DND-41 (cell line): Measurements from ENCODE around the gene TRIM10.

ENCODE experiments used
- EZH2 ChIP-seq: IDR thresholded peaks from 3 replicates; pipeline ENCODE4 v1.6.1; 2012; ENCODE audit warnings: borderline replicate concordance, low read depth, mild to moderate bottlenecking, moderate library complexity, low read length, inconsistent platforms; ENCODE audit not compliant: severe bottlenecking
- TF ChIP-seq, protein P1 (sequence below): IDR thresholded peaks from 2 replicates; pipeline ENCODE4 v1.5.1; 2012; ENCODE audit warnings: borderline replicate concordance, low read length, moderate library complexity, mild to moderate bottlenecking; ENCODE audit not compliant: poor library complexity, severe bottlenecking; ENCODE audit errors: extremely low read depth

DNA sequence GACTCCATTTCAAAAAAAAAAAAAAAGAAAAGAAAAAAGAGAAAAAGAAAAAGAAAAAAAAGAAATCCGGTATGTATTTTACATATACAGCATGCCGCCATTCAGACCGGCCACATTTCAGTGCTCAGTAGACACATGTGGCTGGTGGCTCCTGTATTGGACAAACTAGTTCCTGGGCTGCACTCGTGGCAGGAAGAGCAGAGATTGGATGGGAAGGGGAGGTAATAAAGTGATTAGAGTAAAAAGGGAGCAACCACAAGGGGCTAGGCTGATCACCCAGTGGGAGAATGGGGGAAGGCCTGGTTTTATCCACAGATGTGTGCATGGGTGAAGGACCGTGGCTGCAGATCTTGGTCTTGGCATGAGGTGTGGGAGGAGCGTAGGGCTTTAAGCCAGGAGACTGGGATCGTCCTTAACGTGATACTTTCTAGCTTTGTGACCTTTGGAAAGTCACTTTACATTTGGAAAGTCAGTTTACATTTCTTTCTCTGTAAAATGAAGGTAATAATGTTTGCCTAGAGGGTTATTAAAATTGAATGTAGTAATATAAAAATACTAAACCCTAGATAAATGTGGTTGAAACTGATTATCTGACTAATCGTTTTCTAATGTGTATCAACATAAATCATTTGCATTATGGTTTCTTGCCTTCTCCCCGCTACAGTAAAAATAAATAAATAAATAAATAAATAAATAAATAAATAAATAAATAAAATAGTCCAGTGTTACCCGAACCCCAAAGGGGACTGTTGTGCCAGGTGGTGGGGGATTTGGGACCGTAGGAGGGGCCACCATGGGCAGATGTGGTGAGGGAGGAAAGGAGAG, 1.5 kb upstream of the TRIM10 start:
- TF ChIP-seq, protein P1, sequence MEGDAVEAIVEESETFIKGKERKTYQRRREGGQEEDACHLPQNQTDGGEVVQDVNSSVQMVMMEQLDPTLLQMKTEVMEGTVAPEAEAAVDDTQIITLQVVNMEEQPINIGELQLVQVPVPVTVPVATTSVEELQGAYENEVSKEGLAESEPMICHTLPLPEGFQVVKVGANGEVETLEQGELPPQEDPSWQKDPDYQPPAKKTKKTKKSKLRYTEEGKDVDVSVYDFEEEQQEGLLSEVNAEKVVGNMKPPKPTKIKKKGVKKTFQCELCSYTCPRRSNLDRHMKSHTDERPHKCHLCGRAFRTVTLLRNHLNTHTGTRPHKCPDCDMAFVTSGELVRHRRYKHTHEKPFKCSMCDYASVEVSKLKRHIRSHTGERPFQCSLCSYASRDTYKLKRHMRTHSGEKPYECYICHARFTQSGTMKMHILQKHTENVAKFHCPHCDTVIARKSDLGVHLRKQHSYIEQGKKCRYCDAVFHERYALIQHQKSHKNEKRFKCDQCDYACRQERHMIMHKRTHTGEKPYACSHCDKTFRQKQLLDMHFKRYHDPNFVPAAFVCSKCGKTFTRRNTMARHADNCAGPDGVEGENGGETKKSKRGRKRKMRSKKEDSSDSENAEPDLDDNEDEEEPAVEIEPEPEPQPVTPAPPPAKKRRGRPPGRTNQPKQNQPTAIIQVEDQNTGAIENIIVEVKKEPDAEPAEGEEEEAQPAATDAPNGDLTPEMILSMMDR = no peak
- no peak for TF ChIP-seq EZH2
